Colonic mucosa (tissue), 4 donors: ENCODE data around the gene RNASE1. TPM values are rescaled to one million over a fixed set of nuclear protein-coding genes. Genes with fewer than 3 reads are reported as not detected.

Experiments used
- DNase-seq: peaks from one replicate; pipeline ENCODE4 v3.0.0-alpha.2; 2020
- H3K27ac ChIP-seq: fragments of 200-600 bp; one replicate; pipeline ENCODE4 v1.8.0; 2021
- H3K27me3 ChIP-seq: fragments of 200-600 bp; one replicate; pipeline ENCODE4 v1.8.0; 2021
- H3K36me3 ChIP-seq: fragments of 200-600 bp; one replicate; pipeline ENCODE4 v1.8.0; 2021
- H3K4me1 ChIP-seq: fragments of 200-600 bp; one replicate; pipeline ENCODE4 v1.8.0; 2021; ENCODE audit warnings: mild to moderate bottlenecking
- H3K4me3 ChIP-seq: fragments of 200-600 bp; one replicate; pipeline ENCODE4 v1.8.0; 2021
- H3K9ac ChIP-seq, 2 donors: one replicate each; pipeline ENCODE4 v1.7.0; 2013; ENCODE audit warnings: control low read depth in 2 of 2, low read depth in 2 of 2, low read length in 2 of 2
- H3K9me3 ChIP-seq: fragments of 200-600 bp; one replicate; pipeline ENCODE4 v1.8.0; 2021
- intact Hi-C: fragments of 100-400 bp; cut with DNase I; formaldehyde crosslinking; loops from one replicate; pipeline ENCODE4 v1.14.1; 2022
- total RNA-seq, 2 donors: library from RNA; stranded (reverse); fragmentation: NEBNext Ultra II Directional in 1 of 2; extraction: Animal tissue kit (Norgen Biotek cat#: 25700) in 1 of 2; gene quantifications; one replicate each; pipeline ENCODE4 v1.2.1, GENCODE V29; 2021
- TF ChIP-seq, protein P1 (sequence below): fragments of 200-600 bp; IDR thresholded peaks from one replicate; pipeline ENCODE4 v1.8.0; 2022; ENCODE audit warnings: antibody characterized with exemption, mild to moderate bottlenecking
- donor health status: healthy.
- donor health status: DM: no; HTN: no; CAD: no.
- donor health status: DM: no; HTN: no; CAD: no.

The RNASE1 gene
- total RNA-seq, 2 donors from 2014 or later: 189 to 244 TPM

DNA sequence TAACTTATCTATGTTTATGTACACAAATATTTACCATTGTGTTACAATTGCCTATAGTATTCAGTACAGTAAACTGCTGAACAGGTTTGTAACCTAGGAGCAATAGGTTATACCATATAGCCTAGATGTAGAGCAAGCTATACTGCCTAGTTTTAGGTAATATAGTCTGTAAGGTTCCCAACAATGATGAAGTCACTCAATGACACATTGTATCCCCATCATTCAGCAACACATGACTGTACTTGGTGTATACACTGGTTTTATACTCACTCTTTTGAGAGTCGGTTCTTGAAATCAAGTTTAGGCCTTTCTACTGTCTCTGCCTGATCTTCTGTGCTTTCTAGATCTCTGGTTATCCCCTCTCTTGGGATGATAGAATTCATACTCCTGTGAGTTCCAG lies 5.5 kb downstream of the RNASE1 start:
- Histone ChIP-seq H3K4me1 (no peaks in the 10 kb centered on the region), H3K9ac (no peak overlapping the region), H3K27ac (no peak overlapping the region), H3K4me3 (no peak overlapping the region), H3K36me3 (no peaks in the 10 kb centered on the region), H3K27me3 (no peaks in the 10 kb centered on the region), H3K9me3 (no peaks in the 10 kb centered on the region)
- TF ChIP-seq, protein P1, sequence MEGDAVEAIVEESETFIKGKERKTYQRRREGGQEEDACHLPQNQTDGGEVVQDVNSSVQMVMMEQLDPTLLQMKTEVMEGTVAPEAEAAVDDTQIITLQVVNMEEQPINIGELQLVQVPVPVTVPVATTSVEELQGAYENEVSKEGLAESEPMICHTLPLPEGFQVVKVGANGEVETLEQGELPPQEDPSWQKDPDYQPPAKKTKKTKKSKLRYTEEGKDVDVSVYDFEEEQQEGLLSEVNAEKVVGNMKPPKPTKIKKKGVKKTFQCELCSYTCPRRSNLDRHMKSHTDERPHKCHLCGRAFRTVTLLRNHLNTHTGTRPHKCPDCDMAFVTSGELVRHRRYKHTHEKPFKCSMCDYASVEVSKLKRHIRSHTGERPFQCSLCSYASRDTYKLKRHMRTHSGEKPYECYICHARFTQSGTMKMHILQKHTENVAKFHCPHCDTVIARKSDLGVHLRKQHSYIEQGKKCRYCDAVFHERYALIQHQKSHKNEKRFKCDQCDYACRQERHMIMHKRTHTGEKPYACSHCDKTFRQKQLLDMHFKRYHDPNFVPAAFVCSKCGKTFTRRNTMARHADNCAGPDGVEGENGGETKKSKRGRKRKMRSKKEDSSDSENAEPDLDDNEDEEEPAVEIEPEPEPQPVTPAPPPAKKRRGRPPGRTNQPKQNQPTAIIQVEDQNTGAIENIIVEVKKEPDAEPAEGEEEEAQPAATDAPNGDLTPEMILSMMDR: no peak
- DNase-seq: no peak
- intact Hi-C loops: no loop called here

DNA sequence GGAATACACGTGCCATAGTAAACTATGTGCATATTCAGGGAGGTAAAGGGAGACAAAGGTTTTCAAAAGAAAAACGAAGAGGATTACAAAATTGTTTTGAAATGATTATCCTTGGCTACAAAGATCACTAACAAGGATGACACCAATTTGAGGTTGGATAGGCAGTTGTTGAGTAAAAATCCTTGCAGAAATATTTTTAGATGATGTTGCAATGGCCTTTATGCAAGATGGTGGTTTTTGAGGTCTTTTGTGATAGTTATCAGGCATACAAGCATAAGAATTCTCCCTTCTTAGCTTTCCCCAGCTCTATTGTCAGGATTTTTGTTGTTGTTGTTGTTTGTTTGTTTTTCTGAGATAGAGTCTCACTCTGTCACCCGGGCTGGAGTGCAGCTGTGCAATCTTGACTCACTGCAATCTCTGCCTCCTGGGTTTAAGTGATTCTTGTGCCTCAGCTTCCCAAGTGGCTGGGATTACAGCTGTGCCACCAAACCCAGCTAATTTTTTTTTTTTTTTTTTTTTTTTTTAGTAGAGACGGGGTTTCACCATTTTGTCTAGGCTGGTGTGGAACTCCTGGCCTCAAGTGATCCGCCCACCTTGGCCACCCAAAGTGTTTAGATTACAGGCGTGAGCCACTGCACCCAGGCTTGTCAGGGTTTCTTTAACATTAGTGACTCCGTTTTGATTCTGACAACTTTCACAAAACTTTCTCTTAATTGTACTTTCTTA lies 7.8 kb downstream of the RNASE1 start:
- Histone ChIP-seq H3K27ac (no peak overlapping the region), H3K27me3 (no peaks in the 10 kb centered on the region), H3K9ac (no peak overlapping the region), H3K9me3 (no peaks in the 10 kb centered on the region), H3K36me3 (no peaks in the 10 kb centered on the region), H3K4me3 (no peak overlapping the region), H3K4me1 (peaks cover under 1% of the 10 kb centered on the region)
- TF ChIP-seq, protein P1: no peak
- intact Hi-C loops: no loop called here
- no peak for DNase-seq

DNA sequence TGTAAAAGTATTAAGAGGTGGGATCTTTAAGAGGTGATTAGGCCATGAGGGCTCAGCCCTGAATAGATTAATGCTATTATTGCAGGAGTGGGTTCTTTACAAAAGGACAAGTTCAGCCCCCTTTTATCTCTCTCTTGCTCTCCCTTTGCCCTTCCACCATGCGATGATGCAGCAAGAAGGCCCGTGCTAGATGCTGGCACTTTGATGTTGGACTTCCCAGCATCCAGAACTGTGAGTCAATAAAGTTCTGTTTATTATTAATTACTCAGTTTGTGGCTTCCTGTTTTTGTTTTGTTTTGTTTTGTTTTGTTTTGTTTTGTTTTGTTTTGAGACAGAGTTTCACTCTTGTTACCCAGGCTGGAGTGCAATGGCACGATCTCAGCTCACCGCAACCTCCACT lies 10.1 kb downstream of the RNASE1 start:
- DNase-seq: no peak
- H3K4me1 ChIP-seq: peaks cover 7% of the 10 kb centered on the region
- no peaks in the 10 kb centered on the region for H3K27me3 ChIP-seq
- H3K36me3 ChIP-seq: no peaks in the 10 kb centered on the region
- H3K9me3 ChIP-seq: no peaks in the 10 kb centered on the region
- intact Hi-C loops: no loop called here
- H3K9ac ChIP-seq: no peak overlapping the region
- TF ChIP-seq, protein P1: no peak
- H3K4me3 ChIP-seq: no peak overlapping the region
- H3K27ac ChIP-seq: no peak overlapping the region

DNA sequence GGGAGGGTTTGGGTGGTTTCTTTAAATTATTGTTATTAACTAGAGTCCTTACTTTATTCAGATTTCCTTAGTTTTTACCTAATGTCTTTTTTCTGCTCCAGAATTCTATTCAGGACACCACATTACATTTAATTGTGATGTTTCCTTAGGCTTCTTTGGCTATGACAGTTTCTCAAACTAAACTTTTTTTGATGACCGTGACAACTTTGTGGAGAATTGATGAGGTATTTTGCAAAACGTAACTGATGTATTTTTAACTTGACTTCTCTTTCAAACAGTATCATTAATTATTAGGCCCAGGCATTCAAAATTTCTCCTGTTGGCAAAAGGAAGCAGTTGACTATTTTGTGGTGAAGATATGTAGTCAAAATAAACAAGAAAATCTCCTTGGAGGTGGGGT lies 11.0 kb downstream of the RNASE1 start:
- Histone ChIP-seq H3K4me1 (peaks cover 7% of the 10 kb centered on the region), H3K4me3 (no peak overlapping the region), H3K27me3 (no peaks in the 10 kb centered on the region), H3K9me3 (no peaks in the 10 kb centered on the region), H3K9ac (no peak overlapping the region), H3K36me3 (no peaks in the 10 kb centered on the region), H3K27ac (no peak overlapping the region)
- intact Hi-C loops: no loop called here
- no peak for DNase-seq
- TF ChIP-seq, protein P1: no peak

DNA sequence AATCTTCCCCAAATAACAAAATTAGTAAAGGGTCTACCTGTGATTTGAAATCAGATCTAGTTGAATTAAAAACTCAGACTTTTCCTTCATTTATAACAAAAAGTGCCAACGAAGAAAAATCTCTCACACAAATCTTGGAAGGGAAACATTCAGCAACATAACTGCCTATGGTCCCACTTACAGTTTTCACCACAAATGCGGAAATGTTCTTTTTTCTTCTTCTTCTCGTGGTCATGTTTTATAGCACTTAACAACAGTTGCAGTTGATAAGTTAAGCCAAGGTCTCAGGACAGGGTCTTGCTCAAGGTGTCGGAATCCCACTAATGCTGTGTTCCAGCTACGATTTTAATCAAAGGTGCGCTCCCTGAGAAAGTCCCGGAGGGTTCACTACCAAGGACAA lies 11.5 kb downstream of the RNASE1 start:
- H3K27ac ChIP-seq: no peak overlapping the region
- no peak overlapping the region for H3K9ac ChIP-seq
- no peaks in the 10 kb centered on the region for H3K27me3 ChIP-seq
- H3K9me3 ChIP-seq: no peaks in the 10 kb centered on the region
- H3K4me3 ChIP-seq: no peak overlapping the region
- peaks cover 7% of the 10 kb centered on the region for H3K4me1 ChIP-seq
- no peaks in the 10 kb centered on the region for H3K36me3 ChIP-seq
- intact Hi-C loops: no loop called here
- TF ChIP-seq, protein P1: no peak
- DNase-seq: no peak
